Astrocyte (in vitro differentiated cells and primary cell): Measurements from ENCODE around the gene TACSTD2. TPM values are rescaled to one million over a fixed set of nuclear protein-coding genes. Genes with fewer than 3 reads are reported as not detected.

Experiments used
- DNase-seq: peaks from one replicate; pipeline ENCODE4 v3.0.0-alpha.2; 2010; ENCODE audit warnings: low read depth
- FAIRE-seq: peaks from 2 replicates; lab custom pipeline; 2011; peaks lifted over from hg19 to GRCh38; lab: Jason Lieb, UNC
- H2AFZ ChIP-seq: 2 replicates; pipeline ENCODE4 v1.6.0; 2012; ENCODE audit warnings: low read depth, low read length, inconsistent platforms
- H3K27ac ChIP-seq: 2 replicates; pipeline ENCODE4 v1.5.1; 2011; ENCODE audit warnings: low read depth, low read length, inconsistent platforms
- H3K27me3 ChIP-seq: 2 replicates; pipeline ENCODE4 v1.6.0; 2011; ENCODE audit warnings: low read length, inconsistent platforms; ENCODE audit not compliant: insufficient read depth
- H3K36me3 ChIP-seq: 2 replicates; pipeline ENCODE4 v1.5.1; 2011; ENCODE audit warnings: low read length, inconsistent platforms; ENCODE audit not compliant: insufficient read depth
- H3K4me1 ChIP-seq: 2 replicates; pipeline ENCODE4 v1.5.1; 2011; ENCODE audit warnings: low read length, inconsistent platforms; ENCODE audit not compliant: insufficient read depth
- H3K4me2 ChIP-seq: 2 replicates; pipeline ENCODE4 v1.6.0; 2012; ENCODE audit warnings: low read length, inconsistent platforms
- H3K4me3 ChIP-seq: 2 replicates; pipeline ENCODE4 v1.5.1; 2011; ENCODE audit warnings: low read depth, mild to moderate bottlenecking, low read length, inconsistent platforms; ENCODE audit not compliant: insufficient read depth
- H3K79me2 ChIP-seq: 2 replicates; pipeline ENCODE4 v1.6.0; 2012; ENCODE audit warnings: mild to moderate bottlenecking, low read length, inconsistent platforms; ENCODE audit not compliant: insufficient read depth
- H3K9ac ChIP-seq: 2 replicates; pipeline ENCODE4 v1.6.0; 2012; ENCODE audit warnings: mild to moderate bottlenecking, low read length, inconsistent platforms
- H3K9me3 ChIP-seq: 2 replicates; pipeline ENCODE4 v1.5.1; 2012; ENCODE audit warnings: low read depth, mild to moderate bottlenecking, low read length, inconsistent platforms; ENCODE audit not compliant: insufficient read depth
- H4K20me1 ChIP-seq: 2 replicates; pipeline ENCODE4 v1.6.0; 2012; ENCODE audit warnings: low read length, inconsistent platforms; ENCODE audit not compliant: insufficient read depth
- H3K27ac Mint-ChIP-seq: one replicate; pipeline ENCODE4 v1.8.0; 2021; ENCODE audit warnings: mild to moderate bottlenecking, mixed read lengths; ENCODE audit not compliant: unreplicated experiment
- H3K27me3 Mint-ChIP-seq: one replicate; pipeline ENCODE4 v1.8.0; 2021; ENCODE audit warnings: low read depth, mixed read lengths; ENCODE audit not compliant: unreplicated experiment
- H3K36me3 Mint-ChIP-seq: one replicate; pipeline ENCODE4 v1.8.0; 2021; ENCODE audit warnings: low read depth, mixed read lengths; ENCODE audit not compliant: unreplicated experiment
- H3K4me1 Mint-ChIP-seq: one replicate; pipeline ENCODE4 v1.8.0; 2021; ENCODE audit warnings: low read depth, mixed read lengths; ENCODE audit not compliant: unreplicated experiment
- H3K4me3 Mint-ChIP-seq: one replicate; pipeline ENCODE4 v1.8.0; 2021; ENCODE audit warnings: mild to moderate bottlenecking, moderate library complexity, mixed read lengths; ENCODE audit not compliant: unreplicated experiment
- H3K9me3 Mint-ChIP-seq: one replicate; pipeline ENCODE4 v1.8.0; 2021; ENCODE audit warnings: mild to moderate bottlenecking, mixed read lengths; ENCODE audit not compliant: unreplicated experiment
- CTCF ChIP-seq: IDR thresholded peaks from 2 replicates; pipeline ENCODE4 v1.5.1; 2011; ENCODE audit warnings: low read depth, mild to moderate bottlenecking, inconsistent platforms, low read length, moderate library complexity; ENCODE audit not compliant: insufficient read depth
- EZH2 ChIP-seq: IDR thresholded peaks from 2 replicates; pipeline ENCODE4 v1.6.1; 2012; ENCODE audit warnings: mild to moderate bottlenecking, low read length, inconsistent platforms; ENCODE audit not compliant: insufficient read depth
- total RNA-seq: library from RNA; stranded (reverse); gene quantifications from 2 replicates; pipeline ENCODE4 v1.2.1, GENCODE V29; 2021

TACSTD2 gene
- total RNA-seq, 1 donor from 2014 or later = 3.0 TPM

- Histone ChIP-seq H3K79me2 (no peaks in the 10 kb centered on the region), H3K27me3 (no peaks in the 10 kb centered on the region), H3K27ac (no peak overlapping the region), H3K4me1 (no peaks in the 10 kb centered on the region), H2AFZ (no peak overlapping the region), H3K36me3 (no peaks in the 10 kb centered on the region), H4K20me1 (no peaks in the 10 kb centered on the region), H3K4me2 (no peak overlapping the region), H3K9me3 (no peaks in the 10 kb centered on the region), H3K9ac (no peak overlapping the region), H3K4me3 (no peak overlapping the region)
- no peak overlapping the region for H3K27ac Mint-ChIP-seq
- DNase-seq (no peak), FAIRE-seq (no peak)
- no peaks in the 10 kb centered on the region for H3K36me3 Mint-ChIP-seq
- no peaks in the 10 kb centered on the region for H3K9me3 Mint-ChIP-seq
- no peak overlapping the region for H3K4me3 Mint-ChIP-seq
- no peaks in the 10 kb centered on the region for H3K27me3 Mint-ChIP-seq
- H3K4me1 Mint-ChIP-seq = no peaks in the 10 kb centered on the region
- no peak for TF ChIP-seq EZH2
- no peak for TF ChIP-seq CTCF
Observed at GRCh38 chr1:58529284-58529683, 47.8 kb downstream of the TACSTD2 start.

DNA sequence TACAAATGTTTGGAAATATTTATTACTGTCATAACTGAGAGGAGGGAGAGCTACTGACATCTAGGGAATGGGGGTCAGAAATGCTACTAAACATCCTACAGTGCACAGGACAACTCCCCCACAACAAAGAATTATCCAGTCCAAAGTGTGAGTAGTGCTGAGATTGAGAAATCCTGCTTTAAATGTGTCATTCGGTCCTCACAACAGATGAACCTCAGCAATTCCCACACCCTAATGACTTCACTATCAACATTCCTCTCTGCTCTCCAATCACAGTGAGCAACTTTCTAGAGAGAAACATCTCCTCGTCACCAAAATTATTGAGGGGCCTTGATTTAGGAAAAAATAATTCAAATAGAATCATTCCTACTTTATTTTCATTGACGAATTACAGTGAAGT lies 48.5 kb downstream of the TACSTD2 start:
- H3K4me1 Mint-ChIP-seq = no peaks in the 10 kb centered on the region
- H3K4me2 ChIP-seq = no peak overlapping the region
- no peak for TF ChIP-seq EZH2
- TF ChIP-seq CTCF = no peak
- H3K79me2 ChIP-seq = no peaks in the 10 kb centered on the region
- H3K9ac ChIP-seq = no peak overlapping the region
- H3K4me1 ChIP-seq = no peaks in the 10 kb centered on the region
- no peaks in the 10 kb centered on the region for H3K27me3 Mint-ChIP-seq
- H4K20me1 ChIP-seq = no peaks in the 10 kb centered on the region
- H3K36me3 Mint-ChIP-seq = no peaks in the 10 kb centered on the region
- H3K27ac ChIP-seq = no peak overlapping the region
- no peak overlapping the region for H3K4me3 Mint-ChIP-seq
- H3K9me3 Mint-ChIP-seq = no peaks in the 10 kb centered on the region
- H3K4me3 ChIP-seq = no peak overlapping the region
- H3K27ac Mint-ChIP-seq = no peak overlapping the region
- FAIRE-seq = peak; percentile 92
- no peak overlapping the region for H2AFZ ChIP-seq
- no peaks in the 10 kb centered on the region for H3K9me3 ChIP-seq
- H3K36me3 ChIP-seq = no peaks in the 10 kb centered on the region
- H3K27me3 ChIP-seq = no peaks in the 10 kb centered on the region
- DNase-seq = peak; percentile 61

Other genes with a start within 250 kb of the TACSTD2 start
- gene OMA1, start 30.5 kb downstream of the TACSTD2 start, total RNA-seq = 5.1 and 6.0 TPM in 2 replicates
- 32.3 and 38.1 TPM in 2 replicates for gene MYSM1, start 122.8 kb upstream of the TACSTD2 start, total RNA-seq
- gene JUN, start 206.8 kb upstream of the TACSTD2 start, total RNA-seq = 100 and 101 TPM in 2 replicates